Prostate gland (tissue), 2 donors: ENCODE measurements around the gene FSD2.

Experiments
- POLR2A ChIP-seq: fragments of 450-650 bp; IDR thresholded peaks from one replicate; pipeline ENCODE4 v1.6.1; 2016; ENCODE audit warnings: antibody characterized with exemption, mild to moderate bottlenecking
- POLR2AphosphoS5 ChIP-seq: sonication (generic); formaldehyde crosslinking; IDR thresholded peaks from one replicate; pipeline ENCODE4 v1.6.1; 2017; ENCODE audit warnings: antibody characterized with exemption
- TF ChIP-seq, protein P1 (sequence below), 4 experiments: fragments of 200-600 bp in 2 of 4; fragments of 450-650 bp in 2 of 4; sonication (generic) in 2 of 4; IDR thresholded peaks; 1 replicate in 3 of 4; 2 replicates in 1 of 4; pipeline ENCODE4 v1.5.1; 2016 to 2019; ENCODE audit warnings: antibody characterized with exemption in 4 of 4, mild to moderate bottlenecking in 2 of 4, moderate library complexity in 2 of 4

DNA sequence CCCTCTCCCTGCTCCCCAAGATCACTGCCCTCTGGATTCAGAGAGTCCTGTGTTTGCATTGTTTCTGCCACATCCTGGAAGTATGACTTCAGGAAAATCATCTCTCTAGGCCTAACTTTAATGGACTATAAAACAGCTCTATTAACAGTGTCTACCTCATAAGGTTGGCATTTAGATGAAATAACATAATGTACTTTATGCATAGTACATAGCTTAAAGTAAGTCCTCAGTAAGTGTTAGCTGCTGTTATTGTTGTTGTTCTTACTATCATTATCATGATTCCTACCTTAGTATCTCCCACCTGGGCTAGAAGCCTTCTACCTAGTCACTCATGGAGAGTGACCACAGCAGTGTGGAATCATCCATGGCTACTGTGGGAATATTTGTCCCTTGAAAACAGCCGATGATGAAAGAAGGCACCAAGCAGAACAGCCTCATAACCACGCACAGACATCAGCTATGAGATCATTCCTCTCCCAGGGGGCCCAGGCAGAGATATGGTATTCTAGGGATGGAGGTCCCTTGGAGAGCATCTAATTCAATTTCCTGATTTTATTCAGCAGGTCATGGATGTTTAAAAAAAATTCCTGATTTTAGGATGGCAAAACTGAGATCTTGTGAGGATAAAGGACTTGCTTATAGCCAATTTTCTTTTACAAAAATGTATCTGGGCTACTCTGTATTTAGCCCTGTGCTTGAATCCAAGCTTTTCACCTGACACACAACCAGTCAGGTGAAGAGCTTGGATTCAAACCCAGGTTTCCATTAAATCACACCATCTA, 1.9 kb downstream of the FSD2 start:
- TF ChIP-seq POLR2A (no peak), POLR2AphosphoS5 (peak; percentile 32)
- TF ChIP-seq, protein P1, sequence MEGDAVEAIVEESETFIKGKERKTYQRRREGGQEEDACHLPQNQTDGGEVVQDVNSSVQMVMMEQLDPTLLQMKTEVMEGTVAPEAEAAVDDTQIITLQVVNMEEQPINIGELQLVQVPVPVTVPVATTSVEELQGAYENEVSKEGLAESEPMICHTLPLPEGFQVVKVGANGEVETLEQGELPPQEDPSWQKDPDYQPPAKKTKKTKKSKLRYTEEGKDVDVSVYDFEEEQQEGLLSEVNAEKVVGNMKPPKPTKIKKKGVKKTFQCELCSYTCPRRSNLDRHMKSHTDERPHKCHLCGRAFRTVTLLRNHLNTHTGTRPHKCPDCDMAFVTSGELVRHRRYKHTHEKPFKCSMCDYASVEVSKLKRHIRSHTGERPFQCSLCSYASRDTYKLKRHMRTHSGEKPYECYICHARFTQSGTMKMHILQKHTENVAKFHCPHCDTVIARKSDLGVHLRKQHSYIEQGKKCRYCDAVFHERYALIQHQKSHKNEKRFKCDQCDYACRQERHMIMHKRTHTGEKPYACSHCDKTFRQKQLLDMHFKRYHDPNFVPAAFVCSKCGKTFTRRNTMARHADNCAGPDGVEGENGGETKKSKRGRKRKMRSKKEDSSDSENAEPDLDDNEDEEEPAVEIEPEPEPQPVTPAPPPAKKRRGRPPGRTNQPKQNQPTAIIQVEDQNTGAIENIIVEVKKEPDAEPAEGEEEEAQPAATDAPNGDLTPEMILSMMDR (IDR thresholded peaks at IDR 0.05) = no peak
